Measurements from ENCODE around the gene CLDN2. TPM values are rescaled to one million over a fixed set of nuclear protein-coding genes. Genes with fewer than 3 reads are reported as not detected.
A peak's percentile ranks its signal among the peaks of the same experiment; 100 is the strongest.

CLDN2 gene
- total RNA-seq, 1 donor from 2014 or later = not detected

- no peaks in the 10 kb centered on the region for H3K27me3 ChIP-seq
- intact Hi-C loops (cut with DNase I) = no loop called here
- peaks cover 11% of the 10 kb centered on the region for H3K4me1 ChIP-seq
- H3K9me3 ChIP-seq = no peaks in the 10 kb centered on the region
- no peak overlapping the region for H3K27ac ChIP-seq
- TF ChIP-seq, protein P1, sequence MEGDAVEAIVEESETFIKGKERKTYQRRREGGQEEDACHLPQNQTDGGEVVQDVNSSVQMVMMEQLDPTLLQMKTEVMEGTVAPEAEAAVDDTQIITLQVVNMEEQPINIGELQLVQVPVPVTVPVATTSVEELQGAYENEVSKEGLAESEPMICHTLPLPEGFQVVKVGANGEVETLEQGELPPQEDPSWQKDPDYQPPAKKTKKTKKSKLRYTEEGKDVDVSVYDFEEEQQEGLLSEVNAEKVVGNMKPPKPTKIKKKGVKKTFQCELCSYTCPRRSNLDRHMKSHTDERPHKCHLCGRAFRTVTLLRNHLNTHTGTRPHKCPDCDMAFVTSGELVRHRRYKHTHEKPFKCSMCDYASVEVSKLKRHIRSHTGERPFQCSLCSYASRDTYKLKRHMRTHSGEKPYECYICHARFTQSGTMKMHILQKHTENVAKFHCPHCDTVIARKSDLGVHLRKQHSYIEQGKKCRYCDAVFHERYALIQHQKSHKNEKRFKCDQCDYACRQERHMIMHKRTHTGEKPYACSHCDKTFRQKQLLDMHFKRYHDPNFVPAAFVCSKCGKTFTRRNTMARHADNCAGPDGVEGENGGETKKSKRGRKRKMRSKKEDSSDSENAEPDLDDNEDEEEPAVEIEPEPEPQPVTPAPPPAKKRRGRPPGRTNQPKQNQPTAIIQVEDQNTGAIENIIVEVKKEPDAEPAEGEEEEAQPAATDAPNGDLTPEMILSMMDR (IDR thresholded peaks at IDR 0.05) = no peak
- TF ChIP-seq POLR2A (IDR thresholded peaks at IDR 0.05) = no peak
- TF ChIP-seq POLR2AphosphoS5 (IDR thresholded peaks at IDR 0.05; ENCODE audit: insufficient read depth in 1 of 2, low read depth in 1 of 2) = no peak
- H3K4me3 ChIP-seq = no peak overlapping the region
- DNase-seq (ENCODE audit: extremely low spot score in 2 of 2) = peak in 1 of 2 donors; percentile 67
- no peaks in the 10 kb centered on the region for H3K36me3 ChIP-seq
Observed at GRCh38 chrX:106891762-106892460, 28.3 kb upstream of the CLDN2 start.

DNA sequence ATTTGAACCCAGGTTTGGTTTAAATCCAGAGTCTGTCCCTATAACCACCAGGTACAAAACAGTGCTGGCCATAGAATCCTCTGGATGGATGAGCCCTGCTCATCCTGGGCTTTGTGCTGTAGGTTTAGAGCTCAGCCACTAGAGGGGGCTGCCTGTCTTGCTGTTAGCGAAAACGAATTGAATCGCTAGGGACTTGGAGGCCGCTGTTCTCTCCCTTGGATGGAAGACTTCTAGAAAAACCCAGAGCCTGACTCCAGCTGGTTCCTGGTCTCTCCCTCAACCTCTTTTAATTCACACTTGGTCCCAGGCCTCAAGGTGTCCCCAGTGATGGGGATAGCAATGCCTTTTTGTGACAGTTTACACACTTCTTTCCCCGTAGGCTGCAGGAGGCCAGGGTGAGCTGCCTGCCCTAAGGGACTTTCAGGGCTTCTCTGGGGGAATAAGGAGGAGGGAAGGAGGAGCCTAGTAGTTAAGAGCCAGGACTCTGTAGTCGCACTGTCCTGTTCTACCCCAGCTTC, 25.8 kb upstream of the CLDN2 start:
- Histone ChIP-seq H3K27ac (peak overlapping the region; percentile 61), H3K9me3 (no peaks in the 10 kb centered on the region), H3K27me3 (no peaks in the 10 kb centered on the region), H3K4me3 (no peak overlapping the region), H3K4me1 (peaks cover 11% of the 10 kb centered on the region), H3K36me3 (no peaks in the 10 kb centered on the region)
- intact Hi-C loops (cut with DNase I) = no loop called here
- no peak for TF ChIP-seq POLR2A (IDR thresholded peaks at IDR 0.05)
- TF ChIP-seq, protein P1 (IDR thresholded peaks at IDR 0.05) = peak; percentile 31 to 68 (median 48)
- DNase-seq (ENCODE audit: extremely low spot score in 2 of 2) = peak in 1 of 2 donors; percentile 77

DNA sequence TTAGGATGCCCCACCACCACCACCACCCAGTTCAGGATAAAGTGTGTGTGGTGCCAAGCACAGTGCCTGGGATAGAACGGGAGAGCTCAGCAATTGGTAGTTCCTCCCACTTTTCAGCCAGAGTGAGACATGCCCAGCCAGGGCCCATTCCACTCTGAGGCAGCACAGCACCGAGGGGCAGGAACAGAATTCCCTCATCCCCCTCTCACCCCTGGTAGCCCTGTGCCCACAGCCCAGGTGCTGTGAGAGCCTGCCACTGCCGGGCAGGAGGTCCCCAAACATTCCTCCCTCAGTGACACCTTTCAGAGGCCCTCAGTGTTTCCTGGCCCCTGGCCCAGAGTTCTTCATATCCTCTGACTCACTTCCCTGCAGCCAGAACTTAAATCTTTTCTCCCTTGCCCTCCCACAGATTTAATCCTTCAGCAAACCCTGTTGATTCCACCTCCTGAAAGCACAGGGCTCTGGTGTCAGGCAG, 25.2 kb upstream of the CLDN2 start:
- H3K4me3 ChIP-seq = no peak overlapping the region
- H3K9me3 ChIP-seq = no peaks in the 10 kb centered on the region
- peak in 1 of 2 donors; percentile 70 for DNase-seq (ENCODE audit: extremely low spot score in 2 of 2)
- H3K27me3 ChIP-seq = no peaks in the 10 kb centered on the region
- peaks cover 11% of the 10 kb centered on the region for H3K4me1 ChIP-seq
- TF ChIP-seq POLR2AphosphoS5 (IDR thresholded peaks at IDR 0.05; ENCODE audit: insufficient read depth in 1 of 2, low read depth in 1 of 2) = no peak
- TF ChIP-seq POLR2A (IDR thresholded peaks at IDR 0.05) = no peak
- TF ChIP-seq, protein P1 (IDR thresholded peaks at IDR 0.05) = no peak
- intact Hi-C loops (cut with DNase I) = no loop called here
- no peaks in the 10 kb centered on the region for H3K36me3 ChIP-seq
- peak overlapping the region; percentile 61 for H3K27ac ChIP-seq

DNA sequence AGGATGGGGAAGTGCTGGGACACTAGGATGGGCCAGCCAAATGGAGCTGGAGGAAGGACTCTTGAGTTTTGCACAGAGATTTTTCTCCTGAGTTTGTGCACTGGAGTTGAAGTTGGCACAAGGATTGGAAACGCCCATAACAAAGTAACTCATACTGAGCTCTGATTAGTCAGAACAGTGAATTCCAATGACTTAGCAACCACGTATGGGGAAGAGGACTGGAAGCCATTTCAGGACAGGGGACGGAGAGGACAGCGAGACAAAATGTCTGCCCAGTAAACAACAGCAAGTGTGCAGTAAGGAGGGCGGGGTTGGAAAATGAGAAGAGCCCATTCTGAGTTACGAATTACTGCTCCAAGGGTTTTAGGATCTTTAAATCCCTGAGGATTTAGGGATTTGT, 22.9 kb upstream of the CLDN2 start:
- Histone ChIP-seq H3K4me1 (peaks cover 11% of the 10 kb centered on the region), H3K9me3 (no peaks in the 10 kb centered on the region), H3K27ac (no peak overlapping the region), H3K36me3 (no peaks in the 10 kb centered on the region), H3K4me3 (no peak overlapping the region), H3K27me3 (no peaks in the 10 kb centered on the region)
- DNase-seq (ENCODE audit: extremely low spot score in 2 of 2) = peak in 1 of 2 donors; percentile 11
- intact Hi-C loops (cut with DNase I) = no loop called here
- TF ChIP-seq POLR2AphosphoS5 (IDR thresholded peaks at IDR 0.05; ENCODE audit: insufficient read depth in 1 of 2, low read depth in 1 of 2) = no peak
- TF ChIP-seq, protein P1 (IDR thresholded peaks at IDR 0.05) = no peak
- TF ChIP-seq POLR2A (IDR thresholded peaks at IDR 0.05) = no peak

GRCh38 chrX:106898462-106898861, 21.7 kb upstream of the CLDN2 start:
- H3K27me3 ChIP-seq = no peaks in the 10 kb centered on the region
- intact Hi-C loops (cut with DNase I) = no loop called here
- H3K4me1 ChIP-seq = peaks cover 11% of the 10 kb centered on the region
- TF ChIP-seq POLR2AphosphoS5 (IDR thresholded peaks at IDR 0.05; ENCODE audit: insufficient read depth in 1 of 2, low read depth in 1 of 2) = no peak
- no peak for TF ChIP-seq POLR2A (IDR thresholded peaks at IDR 0.05)
- TF ChIP-seq, protein P1 (IDR thresholded peaks at IDR 0.05) = no peak
- no peak for DNase-seq (ENCODE audit: extremely low spot score in 2 of 2)
- no peaks in the 10 kb centered on the region for H3K9me3 ChIP-seq
- no peaks in the 10 kb centered on the region for H3K36me3 ChIP-seq
- no peak overlapping the region for H3K27ac ChIP-seq
- H3K4me3 ChIP-seq = no peak overlapping the region
